ENCODE measurements around the gene MAN1A1.
"Not testable (repeated sequence)": the region's sequence is repeated elsewhere in the genome, so short reads cannot be mapped to it uniquely, and the experiment has no call there.

MAN1A1 gene

GRCh38 chr6:119296036-119297035 lies 53.2 kb downstream of the MAN1A1 start:
- Histone ChIP-seq H3K36me3 (ENCODE audit: control insufficient read depth, low read depth, low read length) (no peaks in the 10 kb centered on the region), H3K9ac (ENCODE audit: low read length) (no peak overlapping the region), H3K27ac (ENCODE audit: low read length) (no peak overlapping the region)

GRCh38 chr6:119294984-119295383 lies 54.6 kb downstream of the MAN1A1 start:
- Histone ChIP-seq H3K9me3 (ENCODE audit: control insufficient read depth, low read depth, low read length) (no peaks in the 10 kb centered on the region), H3K9ac (ENCODE audit: low read length) (no peak overlapping the region), H3K36me3 (ENCODE audit: control insufficient read depth, low read depth, low read length) (no peaks in the 10 kb centered on the region), H3K27ac (ENCODE audit: low read length) (no peak overlapping the region), H3K27me3 (ENCODE audit: control insufficient read depth, insufficient read depth, low read length) (no peaks in the 10 kb centered on the region), H3K4me1 (ENCODE audit: control insufficient read depth, low read depth, low read length) (peaks cover 14% of the 10 kb centered on the region), H3K4me3 (ENCODE audit: low read length) (no peak overlapping the region)

More at GRCh38 chr6:119296036-119297035, 53.2 kb downstream of the MAN1A1 start:
- H3K9me3 ChIP-seq (ENCODE audit: control insufficient read depth, low read depth, low read length), result no peaks in the 10 kb centered on the region
- H3K4me1 ChIP-seq (ENCODE audit: control insufficient read depth, low read depth, low read length), result peaks cover 14% of the 10 kb centered on the region
- H3K4me3 ChIP-seq (ENCODE audit: low read length), result no peak overlapping the region
- no peaks in the 10 kb centered on the region for H3K27me3 ChIP-seq (ENCODE audit: control insufficient read depth, insufficient read depth, low read length)

DNA sequence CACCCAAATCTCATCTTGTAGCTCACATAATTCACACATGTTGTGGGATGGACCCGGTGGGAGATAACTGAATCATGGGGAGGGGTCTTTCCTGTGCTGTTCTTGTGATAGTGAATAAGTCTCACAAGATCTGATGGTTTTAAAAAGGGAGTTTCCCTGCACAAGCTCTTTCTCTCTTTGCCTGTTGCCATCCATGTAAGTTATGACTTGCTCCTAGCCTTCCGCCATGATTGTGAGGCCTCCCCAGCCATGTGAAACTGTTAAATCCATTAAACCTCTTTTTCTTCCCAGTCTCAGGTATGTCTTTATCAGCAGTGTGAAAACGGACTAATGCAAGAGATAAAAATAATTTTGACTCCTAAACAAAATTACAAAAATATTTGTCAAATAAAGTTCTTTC lies 58.5 kb downstream of the MAN1A1 start:
- H3K27me3 ChIP-seq (ENCODE audit: control insufficient read depth, insufficient read depth, low read length); H3K9me3 ChIP-seq (ENCODE audit: control insufficient read depth, low read depth, low read length); H3K4me1 ChIP-seq (ENCODE audit: control insufficient read depth, low read depth, low read length); H3K36me3 ChIP-seq (ENCODE audit: control insufficient read depth, low read depth, low read length); H3K9ac ChIP-seq (ENCODE audit: low read length); H3K27ac ChIP-seq (ENCODE audit: low read length); H3K4me3 ChIP-seq (ENCODE audit: low read length): not testable (repeated sequence)

- no peak overlapping the region for H3K4me3 ChIP-seq (ENCODE audit: low read length)
- no peak overlapping the region for H3K27ac ChIP-seq (ENCODE audit: low read length)
- no peaks in the 10 kb centered on the region for H3K9me3 ChIP-seq (ENCODE audit: control insufficient read depth, low read depth, low read length)
- no peaks in the 10 kb centered on the region for H3K27me3 ChIP-seq (ENCODE audit: control insufficient read depth, insufficient read depth, low read length)
- H3K9ac ChIP-seq (ENCODE audit: low read length), result no peak overlapping the region
- no peaks in the 10 kb centered on the region for H3K36me3 ChIP-seq (ENCODE audit: control insufficient read depth, low read depth, low read length)
- no peaks in the 10 kb centered on the region for H3K4me1 ChIP-seq (ENCODE audit: control insufficient read depth, low read depth, low read length)
Observed at GRCh38 chr6:119290306-119290705, 59.3 kb downstream of the MAN1A1 start.

DNA sequence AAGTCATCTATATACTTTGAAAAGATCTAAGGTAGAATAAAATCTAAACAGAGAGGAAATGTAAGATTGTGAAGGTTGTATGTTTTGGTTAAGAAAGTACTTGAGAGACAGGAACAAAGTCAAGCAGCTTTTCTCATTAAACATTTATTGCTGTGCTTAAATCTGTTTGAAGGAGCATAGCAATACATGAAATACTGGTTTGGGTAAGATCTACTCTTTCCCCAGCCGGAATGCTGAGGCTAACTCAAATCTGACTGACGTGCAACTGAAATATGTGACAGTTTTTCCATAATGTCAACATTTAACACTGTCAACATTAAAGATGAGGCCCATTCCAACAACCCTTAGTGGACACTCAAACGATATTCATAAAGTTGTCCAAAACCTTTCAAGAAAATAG lies 59.9 kb downstream of the MAN1A1 start:
- Histone ChIP-seq H3K4me1 (ENCODE audit: control insufficient read depth, low read depth, low read length) (no peaks in the 10 kb centered on the region), H3K9me3 (ENCODE audit: control insufficient read depth, low read depth, low read length) (no peaks in the 10 kb centered on the region), H3K4me3 (ENCODE audit: low read length) (no peak overlapping the region), H3K27me3 (ENCODE audit: control insufficient read depth, insufficient read depth, low read length) (no peaks in the 10 kb centered on the region), H3K36me3 (ENCODE audit: control insufficient read depth, low read depth, low read length) (no peaks in the 10 kb centered on the region), H3K9ac (ENCODE audit: low read length) (no peak overlapping the region), H3K27ac (ENCODE audit: low read length) (no peak overlapping the region)

DNA sequence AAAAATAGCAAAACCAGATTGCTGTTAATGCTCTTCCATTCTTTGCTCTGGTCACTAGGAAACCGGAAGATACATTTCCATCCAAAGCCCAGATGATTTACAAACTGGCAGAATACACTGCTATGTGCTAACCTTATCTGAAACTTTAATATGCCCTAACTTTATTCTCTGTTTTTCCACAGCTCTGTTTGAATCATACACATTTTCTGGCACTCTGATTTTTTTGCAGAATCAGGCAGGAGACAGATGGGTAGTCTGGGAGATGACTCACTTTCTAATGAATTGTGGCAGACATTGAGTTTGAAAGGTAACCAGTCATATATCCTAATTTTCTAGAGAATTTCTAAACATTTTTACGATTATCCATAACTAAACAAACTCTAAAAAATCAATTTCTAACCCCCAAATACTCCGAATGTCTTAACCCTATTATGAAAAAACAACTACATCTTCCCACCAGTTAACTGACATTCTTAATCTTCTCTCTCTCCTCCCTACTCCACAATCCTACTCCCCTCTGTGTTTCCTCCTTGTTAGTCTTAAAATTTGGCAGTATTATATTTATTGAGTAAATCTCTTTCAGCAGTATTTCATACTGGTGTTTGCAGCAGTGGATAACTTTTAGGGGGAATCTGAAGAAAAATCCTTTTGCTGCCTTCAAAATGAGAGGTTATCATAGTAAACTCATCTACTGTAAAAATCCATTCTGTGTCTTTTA lies 63.5 kb downstream of the MAN1A1 start:
- H3K9me3 ChIP-seq (ENCODE audit: control insufficient read depth, low read depth, low read length), result no peaks in the 10 kb centered on the region
- no peaks in the 10 kb centered on the region for H3K36me3 ChIP-seq (ENCODE audit: control insufficient read depth, low read depth, low read length)
- H3K27ac ChIP-seq (ENCODE audit: low read length), result no peak overlapping the region
- H3K9ac ChIP-seq (ENCODE audit: low read length), result no peak overlapping the region
- H3K4me3 ChIP-seq (ENCODE audit: low read length), result no peak overlapping the region
- H3K27me3 ChIP-seq (ENCODE audit: control insufficient read depth, insufficient read depth, low read length), result no peaks in the 10 kb centered on the region
- no peaks in the 10 kb centered on the region for H3K4me1 ChIP-seq (ENCODE audit: control insufficient read depth, low read depth, low read length)

- Histone ChIP-seq H3K9ac (ENCODE audit: low read length) (no peak overlapping the region), H3K27ac (ENCODE audit: low read length) (no peak overlapping the region), H3K9me3 (ENCODE audit: control insufficient read depth, low read depth, low read length) (no peaks in the 10 kb centered on the region), H3K36me3 (ENCODE audit: control insufficient read depth, low read depth, low read length) (no peaks in the 10 kb centered on the region), H3K4me3 (ENCODE audit: low read length) (no peak overlapping the region), H3K27me3 (ENCODE audit: control insufficient read depth, insufficient read depth, low read length) (no peaks in the 10 kb centered on the region), H3K4me1 (ENCODE audit: control insufficient read depth, low read depth, low read length) (no peaks in the 10 kb centered on the region)
Observed at GRCh38 chr6:119284861-119285521, 64.6 kb downstream of the MAN1A1 start.

DNA sequence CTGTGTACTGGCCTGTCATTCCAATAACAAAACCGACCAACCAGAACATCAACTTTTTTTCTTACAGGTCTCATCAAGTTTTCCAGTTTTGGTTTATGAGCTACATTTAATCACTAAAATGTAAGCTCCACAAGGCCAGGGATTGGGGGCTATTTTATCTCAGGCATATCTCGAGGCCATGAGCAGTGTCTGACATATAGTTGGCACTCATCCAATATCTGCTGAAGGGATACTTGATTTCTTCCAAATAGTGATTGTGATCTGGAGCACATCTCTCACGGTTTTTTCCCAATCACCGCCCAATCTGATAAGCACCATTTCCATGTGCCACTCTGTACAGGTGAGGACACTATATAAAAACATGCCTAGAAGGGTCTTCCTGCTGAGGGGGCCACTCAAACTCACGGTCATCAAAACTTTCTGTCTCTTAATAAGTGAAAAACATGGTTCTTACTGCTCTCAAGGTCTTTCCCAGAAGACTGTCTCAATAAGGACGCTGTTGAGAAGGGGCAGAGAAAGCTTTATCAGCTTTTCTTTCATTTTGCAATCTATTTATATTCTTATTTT lies 65.5 kb downstream of the MAN1A1 start:
- Histone ChIP-seq H3K27ac (ENCODE audit: low read length) (no peak overlapping the region), H3K9ac (ENCODE audit: low read length) (no peak overlapping the region), H3K27me3 (ENCODE audit: control insufficient read depth, insufficient read depth, low read length) (no peaks in the 10 kb centered on the region), H3K9me3 (ENCODE audit: control insufficient read depth, low read depth, low read length) (no peaks in the 10 kb centered on the region), H3K4me3 (ENCODE audit: low read length) (no peak overlapping the region), H3K36me3 (ENCODE audit: control insufficient read depth, low read depth, low read length) (no peaks in the 10 kb centered on the region), H3K4me1 (ENCODE audit: control insufficient read depth, low read depth, low read length) (no peaks in the 10 kb centered on the region)

DNA sequence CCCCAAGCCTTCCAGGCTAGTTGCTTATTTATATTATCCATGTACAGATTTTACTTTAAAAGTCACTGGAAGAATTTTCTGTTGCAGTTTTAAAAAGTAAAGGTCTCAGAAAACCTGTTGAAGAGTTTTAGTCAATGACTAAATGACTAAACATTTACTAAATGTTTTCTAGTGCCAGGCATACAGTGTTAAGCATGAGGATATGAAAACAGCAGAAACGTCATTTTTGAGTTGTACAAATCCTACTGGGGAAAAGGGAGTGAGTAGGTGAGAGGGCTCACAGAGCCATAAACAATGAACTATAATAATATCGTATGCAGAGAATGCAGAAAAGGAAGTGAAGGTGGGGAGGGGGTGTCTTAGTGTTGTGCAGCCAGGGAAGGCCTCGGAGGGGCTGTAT lies 66.3 kb downstream of the MAN1A1 start:
- Histone ChIP-seq H3K27ac (ENCODE audit: low read length) (no peak overlapping the region), H3K27me3 (ENCODE audit: control insufficient read depth, insufficient read depth, low read length) (no peaks in the 10 kb centered on the region), H3K4me1 (ENCODE audit: control insufficient read depth, low read depth, low read length) (no peaks in the 10 kb centered on the region), H3K9me3 (ENCODE audit: control insufficient read depth, low read depth, low read length) (no peaks in the 10 kb centered on the region), H3K9ac (ENCODE audit: low read length) (no peak overlapping the region), H3K36me3 (ENCODE audit: control insufficient read depth, low read depth, low read length) (no peaks in the 10 kb centered on the region), H3K4me3 (ENCODE audit: low read length) (no peak overlapping the region)

DNA sequence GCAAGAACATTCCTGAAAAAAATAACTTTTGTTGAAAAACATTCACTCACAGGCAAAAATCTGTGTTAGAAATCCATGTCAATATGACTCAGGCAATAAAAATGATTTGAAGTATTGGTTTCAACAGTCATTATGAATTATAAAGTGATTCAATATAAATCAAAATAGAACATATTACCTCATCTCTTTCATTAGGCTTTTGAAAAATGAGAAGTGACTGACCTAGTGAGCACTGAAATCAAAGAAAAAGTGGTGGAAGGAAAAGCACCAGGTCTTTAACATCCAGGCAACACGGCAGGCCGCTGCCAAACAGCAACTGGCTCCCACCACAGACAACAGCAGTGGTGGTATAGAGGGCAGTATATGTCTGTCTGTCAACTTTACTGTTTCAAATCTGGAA lies 68.9 kb downstream of the MAN1A1 start:
- Histone ChIP-seq H3K9ac (ENCODE audit: low read length) (no peak overlapping the region), H3K4me1 (ENCODE audit: control insufficient read depth, low read depth, low read length) (no peaks in the 10 kb centered on the region), H3K9me3 (ENCODE audit: control insufficient read depth, low read depth, low read length) (no peaks in the 10 kb centered on the region), H3K27ac (ENCODE audit: low read length) (no peak overlapping the region), H3K27me3 (ENCODE audit: control insufficient read depth, insufficient read depth, low read length) (no peaks in the 10 kb centered on the region), H3K36me3 (ENCODE audit: control insufficient read depth, low read depth, low read length) (no peaks in the 10 kb centered on the region), H3K4me3 (ENCODE audit: low read length) (no peak overlapping the region)

GRCh38 chr6:119280080-119280479 lies 69.5 kb downstream of the MAN1A1 start:
- Histone ChIP-seq H3K9ac (ENCODE audit: low read length) (no peak overlapping the region), H3K4me1 (ENCODE audit: control insufficient read depth, low read depth, low read length) (no peaks in the 10 kb centered on the region), H3K9me3 (ENCODE audit: control insufficient read depth, low read depth, low read length) (no peaks in the 10 kb centered on the region), H3K27ac (ENCODE audit: low read length) (no peak overlapping the region), H3K36me3 (ENCODE audit: control insufficient read depth, low read depth, low read length) (no peaks in the 10 kb centered on the region), H3K4me3 (ENCODE audit: low read length) (no peak overlapping the region), H3K27me3 (ENCODE audit: control insufficient read depth, insufficient read depth, low read length) (no peaks in the 10 kb centered on the region)
